Measurements from ENCODE around the gene ANKS1B.

The ANKS1B gene

DNA sequence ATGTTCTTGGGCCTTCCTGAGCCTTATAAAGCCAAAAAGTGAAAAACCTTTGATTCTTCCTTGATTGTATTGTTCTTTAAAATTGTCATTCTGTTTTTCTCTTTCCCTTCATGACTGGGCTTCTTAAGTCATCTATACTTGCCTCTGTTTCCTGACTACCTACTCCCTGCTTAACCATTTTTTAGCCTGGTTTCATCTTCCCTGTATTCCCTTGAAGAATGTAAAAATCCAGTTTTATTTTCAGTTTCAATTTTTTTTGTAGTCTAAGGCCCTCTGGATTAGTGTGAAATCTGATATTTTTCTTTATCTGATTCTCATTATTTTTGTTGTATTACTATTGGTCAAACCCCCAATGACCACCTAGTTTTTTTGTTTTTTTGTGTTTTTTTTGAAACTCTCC is 1293.4 kb downstream of the ANKS1B start:
- no peak for DNase-seq

DNA sequence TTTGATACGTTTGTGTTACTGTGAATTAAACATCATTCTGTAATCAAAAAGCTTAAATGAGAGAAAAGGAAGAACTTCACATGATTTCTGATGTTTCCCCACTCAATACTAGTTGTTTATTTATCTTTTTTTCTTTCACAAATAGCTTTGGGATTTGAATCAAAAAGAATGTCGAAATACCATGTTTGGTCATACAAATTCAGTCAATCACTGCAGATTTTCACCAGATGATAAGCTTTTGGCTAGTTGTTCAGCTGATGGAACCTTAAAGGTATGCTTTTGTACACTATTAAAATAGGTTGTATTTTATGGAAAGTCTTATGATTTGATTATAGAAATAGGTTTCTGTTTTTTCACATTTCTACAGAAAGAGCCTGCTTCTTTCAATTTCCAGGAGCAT is 1298.1 kb downstream of the ANKS1B start:
- no peak for DNase-seq
